ENCODE data around the gene ZEB2.

ZEB2 gene

GRCh38 chr2:144526831-144527230 is 6.9 kb upstream of the ZEB2 start:
- Histone ChIP-seq H3K23ac (ENCODE audit: low read length) (no peak overlapping the region), H3K79me2 (ENCODE audit: control insufficient read depth, insufficient read depth, low read length, poor library complexity) (no peaks in the 10 kb centered on the region), H3K4me2 (ENCODE audit: low read length) (no peak overlapping the region), H3K79me1 (ENCODE audit: low read length) (peaks cover 1% of the 10 kb centered on the region), H3K14ac (ENCODE audit: low read length) (no peak overlapping the region), H2BK120ac (ENCODE audit: insufficient read depth, low read length, poor library complexity) (no peak overlapping the region), H4K12ac (ENCODE audit: low read depth, low read length) (no peak overlapping the region), H4K8ac (ENCODE audit: low read depth, low read length) (no peak overlapping the region), H3K9me3 (ENCODE audit: insufficient read depth, low read depth, low read length) (no peaks in the 10 kb centered on the region), H3K4me3 (ENCODE audit: low read depth, low read length) (no peak overlapping the region), H3K9ac (ENCODE audit: low read length) (no peak overlapping the region), H3K4ac (ENCODE audit: low read depth, low read length) (no peak overlapping the region), H3K18ac (ENCODE audit: low read length) (no peak overlapping the region), H4K91ac (ENCODE audit: low read depth, low read length) (no peak overlapping the region), H3K36me3 (ENCODE audit: control insufficient read depth in 1 of 2, insufficient read depth in 2 of 2, low read length in 2 of 2) (no peaks in the 10 kb centered on the region), H3K27ac (ENCODE audit: low read depth, low read length) (no peak overlapping the region), H3K4me1 (ENCODE audit: control insufficient read depth in 1 of 2, insufficient read depth in 2 of 2, low read length in 2 of 2) (peaks cover 0 to 2% of the 10 kb centered on the region in 2 experiments), H2BK5ac (ENCODE audit: low read depth, low read length, poor library complexity) (no peak overlapping the region), H2BK12ac (ENCODE audit: low read length) (no peak overlapping the region), H2AK5ac (ENCODE audit: low read length) (no peak overlapping the region), H3K27me3 (ENCODE audit: insufficient read depth, low read length) (peaks cover 6% of the 10 kb centered on the region), H2AFZ (ENCODE audit: insufficient read depth, low read length, poor library complexity) (no peak overlapping the region)
- WGBS (ENCODE audit: extremely low coverage, insufficient coverage, insufficient read length) = no CpG with 5 or more reads among the region's 2 CpGs
- no peak for DNase-seq

- H3K9ac ChIP-seq (ENCODE audit: low read length) = no peak overlapping the region
- H4K91ac ChIP-seq (ENCODE audit: low read depth, low read length) = peak overlapping the region; percentile 13
- H3K79me2 ChIP-seq (ENCODE audit: control insufficient read depth, insufficient read depth, low read length, poor library complexity) = no peaks in the 10 kb centered on the region
- no peak overlapping the region for H2AFZ ChIP-seq (ENCODE audit: insufficient read depth, low read length, poor library complexity)
- H3K27me3 ChIP-seq (ENCODE audit: insufficient read depth, low read length) = peaks cover 17% of the 10 kb centered on the region
- H3K4me1 ChIP-seq (ENCODE audit: control insufficient read depth in 1 of 2, insufficient read depth in 2 of 2, low read length in 2 of 2) = peaks cover 0 to 2% of the 10 kb centered on the region in 2 experiments
- peak overlapping the region; percentile 43 for H4K8ac ChIP-seq (ENCODE audit: low read depth, low read length)
- H3K18ac ChIP-seq (ENCODE audit: low read length) = no peak overlapping the region
- peaks cover 1% of the 10 kb centered on the region for H3K79me1 ChIP-seq (ENCODE audit: low read length)
- no peaks in the 10 kb centered on the region for H3K36me3 ChIP-seq (ENCODE audit: control insufficient read depth in 1 of 2, insufficient read depth in 2 of 2, low read length in 2 of 2)
- H2BK12ac ChIP-seq (ENCODE audit: low read length) = no peak overlapping the region
- peak overlapping the region; percentile 70 for H3K4me2 ChIP-seq (ENCODE audit: low read length)
- no peak overlapping the region for H2BK5ac ChIP-seq (ENCODE audit: low read depth, low read length, poor library complexity)
- H2BK120ac ChIP-seq (ENCODE audit: insufficient read depth, low read length, poor library complexity) = peak overlapping the region; percentile 77
- H3K4ac ChIP-seq (ENCODE audit: low read depth, low read length) = no peak overlapping the region
- H4K12ac ChIP-seq (ENCODE audit: low read depth, low read length) = no peak overlapping the region
- H3K27ac ChIP-seq (ENCODE audit: low read depth, low read length) = no peak overlapping the region
- no peak overlapping the region for H3K14ac ChIP-seq (ENCODE audit: low read length)
- no peak overlapping the region for H3K23ac ChIP-seq (ENCODE audit: low read length)
- no CpG with 5 or more reads among the region's 58 CpGs for WGBS (ENCODE audit: extremely low coverage, insufficient coverage, insufficient read length)
- DNase-seq = no peak
- no peaks in the 10 kb centered on the region for H3K9me3 ChIP-seq (ENCODE audit: insufficient read depth, low read depth, low read length)
- peak overlapping the region; percentile 63 for H3K4me3 ChIP-seq (ENCODE audit: low read depth, low read length)
- H2AK5ac ChIP-seq (ENCODE audit: low read length) = no peak overlapping the region
These were observed 4.4 kb upstream of the ZEB2 start for GRCh38 chr2:144524118-144525009.

DNA sequence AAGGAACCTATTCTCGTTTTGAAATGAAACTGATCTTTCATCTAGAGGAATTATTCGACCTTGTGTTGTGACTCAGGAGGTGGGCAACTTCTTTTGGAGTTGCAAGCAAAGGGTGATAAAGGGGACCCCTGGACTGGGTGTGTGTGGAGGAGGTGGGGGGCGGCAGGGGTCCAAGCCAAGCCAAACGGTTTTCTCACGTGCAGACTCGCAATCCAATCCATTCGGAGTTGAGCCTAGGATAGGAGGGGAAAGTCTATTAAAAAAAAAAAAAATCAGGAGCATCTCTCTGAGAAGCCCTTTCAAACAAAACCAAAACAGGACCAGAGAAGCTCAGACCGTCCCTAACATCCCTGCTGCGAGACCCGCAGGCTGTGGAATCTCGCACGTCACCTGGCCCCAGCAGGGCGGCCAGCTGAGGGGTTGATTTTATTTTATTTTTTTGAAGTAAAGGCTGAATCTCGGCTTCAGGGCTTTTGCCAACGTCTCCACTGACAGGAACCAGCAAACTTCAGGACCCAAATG is 3.7 kb upstream of the ZEB2 start:
- H3K4me3 ChIP-seq (ENCODE audit: low read depth, low read length) = peak overlapping the region; percentile 45
- H3K4ac ChIP-seq (ENCODE audit: low read depth, low read length) = no peak overlapping the region
- no peak overlapping the region for H4K8ac ChIP-seq (ENCODE audit: low read depth, low read length)
- H3K27ac ChIP-seq (ENCODE audit: low read depth, low read length) = no peak overlapping the region
- peaks cover 24% of the 10 kb centered on the region for H3K27me3 ChIP-seq (ENCODE audit: insufficient read depth, low read length)
- no peak overlapping the region for H3K23ac ChIP-seq (ENCODE audit: low read length)
- no CpG with 5 or more reads among the region's 15 CpGs for WGBS (ENCODE audit: extremely low coverage, insufficient coverage, insufficient read length)
- no peak overlapping the region for H4K91ac ChIP-seq (ENCODE audit: low read depth, low read length)
- no peak overlapping the region for H2AK5ac ChIP-seq (ENCODE audit: low read length)
- H2BK5ac ChIP-seq (ENCODE audit: low read depth, low read length, poor library complexity) = no peak overlapping the region
- peaks cover 1% of the 10 kb centered on the region for H3K79me1 ChIP-seq (ENCODE audit: low read length)
- no peak overlapping the region for H2AFZ ChIP-seq (ENCODE audit: insufficient read depth, low read length, poor library complexity)
- H3K4me1 ChIP-seq (ENCODE audit: control insufficient read depth in 1 of 2, insufficient read depth in 2 of 2, low read length in 2 of 2) = peaks cover 0 to 2% of the 10 kb centered on the region in 2 experiments
- no peak overlapping the region for H3K14ac ChIP-seq (ENCODE audit: low read length)
- H3K4me2 ChIP-seq (ENCODE audit: low read length) = peak overlapping the region; percentile 70
- no peak for DNase-seq
- H3K9ac ChIP-seq (ENCODE audit: low read length) = no peak overlapping the region
- no peak overlapping the region for H2BK120ac ChIP-seq (ENCODE audit: insufficient read depth, low read length, poor library complexity)
- peak overlapping the region; percentile 53 for H2BK12ac ChIP-seq (ENCODE audit: low read length)
- no peaks in the 10 kb centered on the region for H3K79me2 ChIP-seq (ENCODE audit: control insufficient read depth, insufficient read depth, low read length, poor library complexity)
- no peaks in the 10 kb centered on the region for H3K9me3 ChIP-seq (ENCODE audit: insufficient read depth, low read depth, low read length)
- H3K18ac ChIP-seq (ENCODE audit: low read length) = no peak overlapping the region
- H3K36me3 ChIP-seq (ENCODE audit: control insufficient read depth in 1 of 2, insufficient read depth in 2 of 2, low read length in 2 of 2) = no peaks in the 10 kb centered on the region
- no peak overlapping the region for H4K12ac ChIP-seq (ENCODE audit: low read depth, low read length)

DNA sequence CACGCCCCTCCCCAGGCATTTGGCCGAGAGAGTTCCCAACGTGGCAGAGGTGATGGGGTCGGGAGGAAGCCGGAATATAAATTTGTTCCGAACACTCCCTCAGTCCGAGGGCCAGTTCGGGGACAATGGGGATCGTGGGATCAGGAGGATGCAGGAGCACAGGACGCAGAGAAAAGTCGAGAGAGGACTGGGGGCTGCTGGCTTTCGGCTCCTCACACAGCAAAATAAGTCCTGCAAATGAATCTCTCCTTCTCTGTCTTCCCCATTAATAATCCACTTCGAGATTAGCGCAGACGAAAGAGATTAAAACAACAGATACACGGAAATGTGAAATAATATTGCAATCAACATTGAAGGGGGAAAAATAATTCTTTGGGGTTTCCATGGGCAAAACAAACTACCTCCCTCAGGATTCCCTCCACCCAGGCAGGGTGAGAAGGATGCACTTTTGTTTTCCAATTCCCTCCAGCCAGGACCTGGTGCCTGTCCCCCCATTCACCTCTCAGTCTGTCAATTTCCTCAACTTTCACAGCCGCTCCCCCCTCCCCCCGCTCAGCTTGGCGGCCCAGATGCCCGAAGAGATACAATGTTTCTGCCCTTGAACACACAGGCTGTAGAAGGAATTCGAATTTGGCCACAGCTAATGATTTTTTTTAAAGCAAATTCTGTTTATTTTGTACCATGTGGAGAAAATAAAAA is 3.1 kb upstream of the ZEB2 start:
- H2BK12ac ChIP-seq (ENCODE audit: low read length) = peak overlapping the region; percentile 54
- H3K4me1 ChIP-seq (ENCODE audit: control insufficient read depth in 1 of 2, insufficient read depth in 2 of 2, low read length in 2 of 2) = peaks cover 0 to 2% of the 10 kb centered on the region in 2 experiments
- H4K91ac ChIP-seq (ENCODE audit: low read depth, low read length) = peak overlapping the region; percentile 31
- H3K14ac ChIP-seq (ENCODE audit: low read length) = no peak overlapping the region
- no peak overlapping the region for H4K8ac ChIP-seq (ENCODE audit: low read depth, low read length)
- no peak for DNase-seq
- H3K27ac ChIP-seq (ENCODE audit: low read depth, low read length) = no peak overlapping the region
- H3K4me3 ChIP-seq (ENCODE audit: low read depth, low read length) = no peak overlapping the region
- H3K18ac ChIP-seq (ENCODE audit: low read length) = no peak overlapping the region
- peaks cover 1% of the 10 kb centered on the region for H3K79me1 ChIP-seq (ENCODE audit: low read length)
- no peak overlapping the region for H2BK120ac ChIP-seq (ENCODE audit: insufficient read depth, low read length, poor library complexity)
- H3K9ac ChIP-seq (ENCODE audit: low read length) = no peak overlapping the region
- H2BK5ac ChIP-seq (ENCODE audit: low read depth, low read length, poor library complexity) = no peak overlapping the region
- peak overlapping the region; percentile 59 for H3K4me2 ChIP-seq (ENCODE audit: low read length)
- no peaks in the 10 kb centered on the region for H3K9me3 ChIP-seq (ENCODE audit: insufficient read depth, low read depth, low read length)
- no peak overlapping the region for H3K23ac ChIP-seq (ENCODE audit: low read length)
- no peak overlapping the region for H2AK5ac ChIP-seq (ENCODE audit: low read length)
- no peak overlapping the region for H2AFZ ChIP-seq (ENCODE audit: insufficient read depth, low read length, poor library complexity)
- no CpG with 5 or more reads among the region's 21 CpGs for WGBS (ENCODE audit: extremely low coverage, insufficient coverage, insufficient read length)
- H3K79me2 ChIP-seq (ENCODE audit: control insufficient read depth, insufficient read depth, low read length, poor library complexity) = no peaks in the 10 kb centered on the region
- no peak overlapping the region for H3K4ac ChIP-seq (ENCODE audit: low read depth, low read length)
- peak overlapping the region; percentile 1 for H4K12ac ChIP-seq (ENCODE audit: low read depth, low read length)
- no peaks in the 10 kb centered on the region for H3K36me3 ChIP-seq (ENCODE audit: control insufficient read depth in 1 of 2, insufficient read depth in 2 of 2, low read length in 2 of 2)
- peaks cover 29% of the 10 kb centered on the region for H3K27me3 ChIP-seq (ENCODE audit: insufficient read depth, low read length)
